ENCODE results near the gene ZNHIT6. TPM values are rescaled to one million over a fixed set of nuclear protein-coding genes. Genes with fewer than 3 reads are reported as not detected.

Gene ZNHIT6
- total and polyA plus RNA-seq, 2 of the 8 experiments (the other 6 are each of a cell fraction or from before 2014, with no cell fraction given), result 5.9 to 17.2 TPM

- TF ChIP-seq CHD7 (IDR thresholded peaks at IDR 0.05; ENCODE audit: insufficient replicate concordance, low read length), result no peak
- no peak for TF ChIP-seq ASH2L (IDR thresholded peaks at IDR 0.05; ENCODE audit: low read length)
- TF ChIP-seq ZNF274 (IDR thresholded peaks at IDR 0.05; ENCODE audit: borderline replicate concordance, extremely low read depth, low read length), result no peak
- TF ChIP-seq CHD1 (IDR thresholded peaks at IDR 0.05; ENCODE audit: low read depth, low read length), result no peak
These were observed 103.8 kb downstream of the ZNHIT6 start (continued) for GRCh38 chr1:85604298-85604997.
